H9 (cell line): ENCODE results near the gene SPR. TPM values are rescaled to one million over a fixed set of nuclear protein-coding genes. Genes with fewer than 3 reads are reported as not detected.

Experiments
- DNase-seq: peaks from one replicate; pipeline ENCODE4 v3.0.0-alpha.2; 2017
- H2AFZ ChIP-seq: one replicate; pipeline ENCODE4 v1.6.1; 2013; ENCODE audit warnings: mild to moderate bottlenecking, low read length, control low read depth, moderate library complexity
- H2AK5ac ChIP-seq: 2 replicates; pipeline ENCODE4 v1.6.1; 2013; ENCODE audit warnings: low read length, control low read depth, mixed read lengths; ENCODE audit not compliant: insufficient read length
- H2BK120ac ChIP-seq: one replicate; pipeline ENCODE4 v1.6.1; 2013; ENCODE audit warnings: low read depth, mild to moderate bottlenecking, low read length, control low read depth, inconsistent platforms; ENCODE audit not compliant: poor library complexity, severe bottlenecking
- H2BK12ac ChIP-seq: 2 replicates; pipeline ENCODE4 v1.6.1; 2013; ENCODE audit warnings: low read length, control low read depth, mixed read lengths, low read depth; ENCODE audit not compliant: insufficient read length
- H2BK15ac ChIP-seq: 2 replicates; pipeline ENCODE4 v1.6.1; 2013; ENCODE audit warnings: low read depth, low read length, control low read depth
- H2BK20ac ChIP-seq: one replicate; pipeline ENCODE4 v1.6.1; 2013; ENCODE audit warnings: low read depth, mild to moderate bottlenecking, low read length, control low read depth, inconsistent platforms; ENCODE audit not compliant: poor library complexity, severe bottlenecking
- H2BK5ac ChIP-seq: 2 replicates; pipeline ENCODE4 v1.6.1; 2013; ENCODE audit warnings: low read length, control low read depth, mixed read lengths; ENCODE audit not compliant: insufficient read length
- H3K14ac ChIP-seq: 2 replicates; pipeline ENCODE4 v1.6.1; 2013; ENCODE audit warnings: low read length, control low read depth; ENCODE audit not compliant: insufficient read depth
- H3K18ac ChIP-seq: 2 replicates; pipeline ENCODE4 v1.6.1; 2013; ENCODE audit warnings: low read depth, mild to moderate bottlenecking, mixed read lengths, low read length, control low read depth; ENCODE audit not compliant: insufficient read length
- H3K23ac ChIP-seq: 2 replicates; pipeline ENCODE4 v1.6.1; 2013; ENCODE audit warnings: low read length, control low read depth, mixed read lengths, low read depth; ENCODE audit not compliant: insufficient read length
- H3K23me2 ChIP-seq: 2 replicates; pipeline ENCODE4 v1.6.1; 2013; ENCODE audit warnings: low read depth, mild to moderate bottlenecking, mixed read lengths, low read length, control low read depth; ENCODE audit not compliant: insufficient read length, poor library complexity, severe bottlenecking
- H3K27ac ChIP-seq: 2 replicates; pipeline ENCODE4 v1.5.1; 2013; ENCODE audit warnings: low read length, control low read depth, mixed read lengths, low read depth; ENCODE audit not compliant: insufficient read length
- H3K27me3 ChIP-seq: 2 replicates; pipeline ENCODE4 v1.6.1; 2013; ENCODE audit warnings: low read length, control low read depth, inconsistent platforms; ENCODE audit not compliant: insufficient read depth
- H3K4ac ChIP-seq: 2 replicates; pipeline ENCODE4 v1.6.1; 2013; ENCODE audit warnings: low read depth, mild to moderate bottlenecking, control low read depth, inconsistent platforms, low read length, moderate library complexity
- H3K4me1 ChIP-seq: 2 replicates; pipeline ENCODE4 v1.6.1; 2013; ENCODE audit warnings: low read length, control low read depth, inconsistent platforms; ENCODE audit not compliant: insufficient read depth
- H3K4me2 ChIP-seq: 2 replicates; pipeline ENCODE4 v1.6.1; 2013; ENCODE audit warnings: low read length, control low read depth, mixed read lengths; ENCODE audit not compliant: insufficient read length, insufficient read depth
- H3K56ac ChIP-seq: 2 replicates; pipeline ENCODE4 v1.6.1; 2013; ENCODE audit warnings: low read depth, mild to moderate bottlenecking, mixed read lengths, low read length, control low read depth; ENCODE audit not compliant: insufficient read length
- H3K79me1 ChIP-seq: 2 replicates; pipeline ENCODE4 v1.6.1; 2013; ENCODE audit warnings: low read depth, mild to moderate bottlenecking, moderate library complexity, low read length, control low read depth, inconsistent platforms; ENCODE audit not compliant: insufficient read depth, poor library complexity, severe bottlenecking
- H3K79me2 ChIP-seq: 2 replicates; pipeline ENCODE4 v1.6.1; 2013; ENCODE audit warnings: low read length, control low read depth, inconsistent platforms; ENCODE audit not compliant: insufficient read depth
- H3K9ac ChIP-seq: 2 replicates; pipeline ENCODE4 v1.6.1; 2013; ENCODE audit warnings: low read length, control low read depth, mixed read lengths; ENCODE audit not compliant: insufficient read length; ENCODE audit errors: extremely low read depth
- H3K9me3 ChIP-seq: one replicate; pipeline ENCODE4 v1.6.1; 2013; ENCODE audit warnings: low read depth, low read length, inconsistent platforms; ENCODE audit not compliant: control insufficient read depth
- H3T11ph ChIP-seq: one replicate; pipeline ENCODE4 v1.6.1; 2013; ENCODE audit warnings: mild to moderate bottlenecking, low read length, control low read depth, inconsistent platforms
- H4K20me1 ChIP-seq: one replicate; pipeline ENCODE4 v1.6.1; 2013; ENCODE audit not compliant: control insufficient read depth, insufficient read length, insufficient read depth
- H4K5ac ChIP-seq: 2 replicates; pipeline ENCODE4 v1.6.1; 2013; ENCODE audit warnings: low read depth, mild to moderate bottlenecking, mixed read lengths, low read length, control low read depth; ENCODE audit not compliant: insufficient read length
- H4K8ac ChIP-seq: replicated peaks from 2 replicates; pipeline ENCODE4 v1.6.1; 2013; ENCODE audit warnings: low read length, control low read depth, mixed read lengths, low read depth; ENCODE audit not compliant: insufficient read length
- H4K91ac ChIP-seq: 2 replicates; pipeline ENCODE4 v1.6.1; 2013; ENCODE audit warnings: low read depth, mild to moderate bottlenecking, moderate library complexity, mixed read lengths, low read length, control low read depth; ENCODE audit not compliant: insufficient read length
- H3K27ac Mint-ChIP-seq, 3 experiments: 2 replicates in 2 of 3; 3 replicates in 1 of 3; pipeline ENCODE4 v1.8.0; 2020 to 2021; ENCODE audit warnings: mixed read lengths in 3 of 3, mild to moderate bottlenecking in 1 of 3, moderate library complexity in 1 of 3
- H3K27me3 Mint-ChIP-seq: 2 replicates; pipeline ENCODE4 v1.8.0; 2021; ENCODE audit warnings: low read depth, mild to moderate bottlenecking, moderate library complexity, mixed read lengths
- H3K36me3 Mint-ChIP-seq, 3 experiments: 2 replicates in 2 of 3; 3 replicates in 1 of 3; pipeline ENCODE4 v1.8.0; 2020 to 2021; ENCODE audit warnings: low read depth in 3 of 3, mixed read lengths in 3 of 3; ENCODE audit not compliant: insufficient read depth in 1 of 3
- H3K4me1 Mint-ChIP-seq, 2 experiments: 2 replicates each; pipeline ENCODE4 v1.8.0; 2020; ENCODE audit warnings: mixed read lengths in 2 of 2
- H3K4me3 Mint-ChIP-seq, 2 experiments: 2 replicates in 1 of 2; 3 replicates in 1 of 2; pipeline ENCODE4 v1.8.0; 2020 to 2021; ENCODE audit warnings: mild to moderate bottlenecking in 2 of 2, mixed read lengths in 2 of 2, moderate library complexity in 1 of 2
- H3K9me3 Mint-ChIP-seq, 2 experiments: 2 replicates in 1 of 2; 3 replicates in 1 of 2; pipeline ENCODE4 v1.8.0; 2020; ENCODE audit warnings: mild to moderate bottlenecking in 2 of 2, mixed read lengths in 2 of 2, moderate library complexity in 1 of 2
- WGBS: extraction: QIAGEN DNeasy Blood & Tissue Kit; methylation state at CpG from one replicate; pipeline ENCODE4 v1.1.7; 2013; ENCODE audit warnings: missing lambda C conversion rate, low lambda C conversion rate, mixed read lengths; ENCODE audit not compliant: insufficient read length; ENCODE audit errors: extremely low coverage; 5-methylcytosine and 5-hydroxymethylcytosine counted together
- total RNA-seq: library from RNA; stranded (reverse); gene quantifications from 2 replicates; pipeline ENCODE4 v1.2.1, GENCODE V29; 2021
- TF ChIP-seq, protein P1 (sequence below): fragments of 200-600 bp; sonication (generic); conservative IDR thresholded peaks from 3 replicates; pipeline ENCODE4 v1.8.0; 2021; ENCODE audit warnings: antibody characterized with exemption, mild to moderate bottlenecking

SPR gene
- total RNA-seq, 1 experiment from 2014 or later: 7.3 TPM

DNA sequence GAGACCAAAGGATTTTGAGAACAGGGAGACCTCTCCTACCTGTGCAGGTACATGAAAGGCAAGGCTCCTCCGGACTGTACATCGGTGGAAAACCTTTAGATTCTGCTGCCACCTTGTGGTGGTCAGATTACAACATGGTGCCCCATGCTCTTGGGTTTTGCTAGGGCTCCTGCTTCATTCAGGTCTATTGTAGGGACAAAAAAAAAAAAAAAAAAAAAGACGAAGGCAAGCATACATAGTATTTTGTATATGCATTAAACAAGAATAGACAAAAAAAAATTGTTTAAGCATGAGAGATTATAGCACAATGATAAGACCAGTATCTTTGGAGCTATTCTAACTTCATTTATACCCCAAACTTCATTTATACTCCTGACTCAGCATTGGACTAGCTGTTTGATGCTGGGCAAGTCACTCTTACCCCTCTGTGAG is 27.4 kb upstream of the SPR start:
- Histone ChIP-seq H3K4me1 (no peaks in the 10 kb centered on the region; the same call in 1 of the 2 replicates), H3K4ac (no peak overlapping the region), H3K9ac (no peak overlapping the region), H3K56ac (no peak overlapping the region), H3K27me3 (no peaks in the 10 kb centered on the region; the same call in 1 of the 2 replicates), H3K18ac (no peak overlapping the region), H3T11ph (no peak overlapping the region), H3K23me2 (peaks cover 8% of the 10 kb centered on the region), H4K20me1 (no peaks in the 10 kb centered on the region), H2BK5ac (no peak overlapping the region), H4K8ac (no peak overlapping the region), H3K79me2 (0 out of 2 replicates have a peak, but pooled peaks cover 2% of the 10 kb centered on the region), H3K14ac (no peak overlapping the region), H3K4me2 (no peak overlapping the region), H3K27ac (no peak overlapping the region), H3K9me3 (no peaks in the 10 kb centered on the region), H2BK12ac (no peak overlapping the region), H2BK20ac (no peak overlapping the region), H2AK5ac (no peak overlapping the region), H4K5ac (no peak overlapping the region), H3K23ac (no peak overlapping the region), H4K91ac (no peak overlapping the region), H3K79me1 (no peaks in the 10 kb centered on the region), H2AFZ (no peak overlapping the region), H2BK120ac (no peak overlapping the region), H2BK15ac (no peak overlapping the region)
- TF ChIP-seq, protein P1, sequence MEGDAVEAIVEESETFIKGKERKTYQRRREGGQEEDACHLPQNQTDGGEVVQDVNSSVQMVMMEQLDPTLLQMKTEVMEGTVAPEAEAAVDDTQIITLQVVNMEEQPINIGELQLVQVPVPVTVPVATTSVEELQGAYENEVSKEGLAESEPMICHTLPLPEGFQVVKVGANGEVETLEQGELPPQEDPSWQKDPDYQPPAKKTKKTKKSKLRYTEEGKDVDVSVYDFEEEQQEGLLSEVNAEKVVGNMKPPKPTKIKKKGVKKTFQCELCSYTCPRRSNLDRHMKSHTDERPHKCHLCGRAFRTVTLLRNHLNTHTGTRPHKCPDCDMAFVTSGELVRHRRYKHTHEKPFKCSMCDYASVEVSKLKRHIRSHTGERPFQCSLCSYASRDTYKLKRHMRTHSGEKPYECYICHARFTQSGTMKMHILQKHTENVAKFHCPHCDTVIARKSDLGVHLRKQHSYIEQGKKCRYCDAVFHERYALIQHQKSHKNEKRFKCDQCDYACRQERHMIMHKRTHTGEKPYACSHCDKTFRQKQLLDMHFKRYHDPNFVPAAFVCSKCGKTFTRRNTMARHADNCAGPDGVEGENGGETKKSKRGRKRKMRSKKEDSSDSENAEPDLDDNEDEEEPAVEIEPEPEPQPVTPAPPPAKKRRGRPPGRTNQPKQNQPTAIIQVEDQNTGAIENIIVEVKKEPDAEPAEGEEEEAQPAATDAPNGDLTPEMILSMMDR: peak; percentile 80
- no peak overlapping the region for H3K27ac Mint-ChIP-seq
- peak; percentile 79 for DNase-seq
- H3K36me3 Mint-ChIP-seq: no peaks in the 10 kb centered on the region
- H3K4me3 Mint-ChIP-seq: no peak overlapping the region
- H3K4me1 Mint-ChIP-seq: peaks cover 18 to 22% of the 10 kb centered on the region in 2 experiments
- peaks cover 22% of the 10 kb centered on the region for H3K27me3 Mint-ChIP-seq
- H3K9me3 Mint-ChIP-seq: no peaks in the 10 kb centered on the region
- WGBS: no CpG with 5 or more reads among the region's 3 CpGs
